B cell (primary cell): Measurements from ENCODE around the gene CFLAR. TPM values are rescaled to one million over a fixed set of nuclear protein-coding genes. Genes with fewer than 3 reads are reported as not detected.
A peak's percentile ranks its signal among the peaks of the same experiment; 100 is the strongest.

ENCODE experiments used
- ATAC-seq: fragments of 200-7000 bp; cut with Tn5 transposase; one replicate; pipeline ENCODE4 v1.10.0; 2021; ENCODE audit warnings: low read depth, mild to moderate bottlenecking, moderate number of reproducible peaks, moderate library complexity
- CTCF ChIA-PET: fragments of 350-600 bp; sonication (Branson Sonifier 250); formaldehyde crosslinking; loops from one replicate; lab custom pipeline; 2021; ENCODE audit warnings: antibody characterized with exemption, inconsistent platforms; lab: Charles Lee
- POLR2A ChIA-PET: fragments of 350-600 bp; sonication (Branson Sonifier 250); formaldehyde crosslinking; loops from one replicate; lab custom pipeline; 2021; ENCODE audit warnings: antibody characterized with exemption; lab: Charles Lee
- DNase-seq: peaks from one replicate; pipeline ENCODE4 v3.0.0; 2013
- H2AFZ ChIP-seq: 2 replicates; pipeline ENCODE4 v1.6.1; 2012; ENCODE audit warnings: mild to moderate bottlenecking, low read depth, low read length; ENCODE audit not compliant: insufficient read depth, poor library complexity, severe bottlenecking
- H3K27ac ChIP-seq, 2 donors: 1 replicate in 1 of 2; 2 replicates in 1 of 2; pipeline ENCODE4 v1.5.1; 2012 to 2013; ENCODE audit warnings: low read length in 2 of 2, mild to moderate bottlenecking in 2 of 2, moderate library complexity in 1 of 2
- H3K27me3 ChIP-seq, 4 experiments: fragments of 200-600 bp in 1 of 4; sonication (generic) in 1 of 4; replicated peaks in 1 of 4; 1 replicate in 2 of 4; 2 replicates in 2 of 4; pipeline versions ENCODE4 v1.6.1 to v1.7.0; 2013 to 2016; ENCODE audit warnings: low read length in 3 of 4, mild to moderate bottlenecking in 2 of 4, mixed read lengths in 1 of 4, moderate library complexity in 1 of 4; ENCODE audit not compliant: insufficient read depth in 4 of 4, control insufficient read depth in 3 of 4; ENCODE audit errors: control extremely low read depth in 1 of 4
- H3K36me3 ChIP-seq, 2 experiments: replicated peaks in 1 of 2; 1 replicate in 1 of 2; 2 replicates in 1 of 2; pipeline versions ENCODE4 v1.6.1 to v1.7.1; 2013; ENCODE audit warnings: low read length in 1 of 2; ENCODE audit not compliant: insufficient read depth in 2 of 2, control insufficient read depth in 1 of 2; ENCODE audit errors: control extremely low read depth in 1 of 2, extremely low read depth in 1 of 2
- H3K4me1 ChIP-seq, 2 donors: fragments of 200-600 bp in 1 of 2; sonication (generic) in 1 of 2; 1 replicate in 1 of 2; 2 replicates in 1 of 2; pipeline versions ENCODE4 v1.5.1 to v1.6.1; 2013 to 2017; ENCODE audit warnings: low read length in 2 of 2; ENCODE audit not compliant: control insufficient read depth in 2 of 2, insufficient read depth in 2 of 2
- H3K4me2 ChIP-seq: replicated peaks from 2 replicates; pipeline ENCODE3; 2012; ENCODE audit warnings: mild to moderate bottlenecking, low read depth, low read length; ENCODE audit not compliant: poor library complexity, severe bottlenecking
- H3K4me3 ChIP-seq, 5 experiments: fragments of 200-600 bp in 1 of 5; sonication (generic) in 1 of 5; 1 replicate in 3 of 5; 2 replicates in 2 of 5; pipeline versions ENCODE4 v1.5.1 to v1.7.0; 2011 to 2016; ENCODE audit warnings: low read length in 4 of 5, mild to moderate bottlenecking in 4 of 5, low read depth in 2 of 5, control low read depth in 1 of 5, moderate library complexity in 1 of 5; ENCODE audit not compliant: insufficient read depth in 1 of 5; ENCODE audit errors: control extremely low read depth in 1 of 5, extremely low read depth in 1 of 5
- H3K79me2 ChIP-seq: fragments of 200-600 bp; sonication (generic); one replicate; pipeline ENCODE4 v1.6.0; 2016; ENCODE audit warnings: low read length; ENCODE audit not compliant: control insufficient read depth, insufficient read depth
- H3K9ac ChIP-seq: fragments of 200-600 bp; sonication (generic); 2 replicates; pipeline ENCODE4 v1.6.1; 2017; ENCODE audit warnings: mild to moderate bottlenecking, low read length, moderate library complexity
- H3K9me3 ChIP-seq, 3 donors: one replicate each; pipeline versions ENCODE4 v1.6.1 to v1.7.1; 2013; ENCODE audit warnings: low read length in 2 of 3; ENCODE audit not compliant: control insufficient read depth in 2 of 3, insufficient read depth in 1 of 3; ENCODE audit errors: control extremely low read depth in 1 of 3
- H4K20me1 ChIP-seq: 2 replicates; pipeline ENCODE4 v1.6.0; 2012; ENCODE audit warnings: mild to moderate bottlenecking, low read length; ENCODE audit not compliant: insufficient read depth, control insufficient read depth, poor library complexity, severe bottlenecking
- H3K27ac Mint-ChIP-seq: one replicate; pipeline ENCODE4 v1.8.0; 2021; ENCODE audit warnings: mixed read lengths
- H3K27me3 Mint-ChIP-seq: one replicate; pipeline ENCODE4 v1.8.0; 2021; ENCODE audit warnings: mixed read lengths
- H3K4me1 Mint-ChIP-seq: one replicate; pipeline ENCODE4 v1.8.0; 2021; ENCODE audit warnings: mixed read lengths
- H3K4me3 Mint-ChIP-seq: one replicate; pipeline ENCODE4 v1.8.0; 2021; ENCODE audit warnings: mixed read lengths
- H3K9me3 Mint-ChIP-seq: one replicate; pipeline ENCODE4 v1.8.0; 2022; ENCODE audit warnings: mixed read lengths; ENCODE audit not compliant: insufficient read depth
- CTCF ChIP-seq: fragments of 200-600 bp; IDR thresholded peaks from one replicate; pipeline ENCODE4 v1.8.0; 2022; ENCODE audit warnings: antibody characterized with exemption, mild to moderate bottlenecking
- EZH2 ChIP-seq: IDR thresholded peaks from 2 replicates; pipeline ENCODE4 v1.6.1; 2012; ENCODE audit warnings: borderline replicate concordance, low read depth, mild to moderate bottlenecking, moderate library complexity, low read length; ENCODE audit not compliant: insufficient read depth, poor library complexity, severe bottlenecking
- WGBS: methylation state at CpG from one replicate; pipeline ENCODE4 v1.1.5; 2013; ENCODE audit warnings: missing lambda C conversion rate; ENCODE audit not compliant: insufficient coverage; 5-methylcytosine and 5-hydroxymethylcytosine counted together
- intact Hi-C: fragments of 100-400 bp; cut with micrococcal nuclease; formaldehyde crosslinking; loops from one replicate; pipeline ENCODE4 v1.10.0; 2022
- polyA plus RNA-seq: library from polyadenylated mRNA; depleted of rRNA; stranded (reverse); fragments of >200 nt; gene quantifications from 2 replicates; pipeline ENCODE4 v1.2.3, GENCODE V29; 2012
- total RNA-seq, 2 donors: library from RNA; stranded (reverse); fragments of 120-200 nt in 1 of 2; gene quantifications; 1 replicate in 1 of 2; 2 replicates in 1 of 2; pipeline versions ENCODE4 v1.2.3 to v1.2.4, GENCODE V29; 2013 to 2022

CFLAR gene
- total and polyA plus RNA-seq, 2 donors (not counting 1 experiment from before 2014, with no cell fraction given): 58.4 to 216 TPM

GRCh38 chr2:201122276-201122675, 6.3 kb downstream of the CFLAR start:
- ATAC-seq (no peak), DNase-seq (no peak)
- H3K9me3 Mint-ChIP-seq: no peaks in the 10 kb centered on the region
- ChIA-PET POLR2A (interaction anchor here (0.6 to 1.6 kb wide), 3 partner anchors 36 to 131 kb away, joined by 3 to 14 read pairs (median 8); no protein-coding TSS in a partner anchor), CTCF (interaction anchor here (0.7 to 1.8 kb wide), 7 partner anchors 23 to 159 kb away, joined by 3 to 5 read pairs (median 4); partner anchors contain the start of genes CASP10 and ORC2)
- H3K9me3 ChIP-seq: no peaks in the 10 kb centered on the region
- peak overlapping the region; percentile 98 for H3K27ac Mint-ChIP-seq
- peaks cover 83 to 85% of the 10 kb centered on the region in 2 donors for H3K4me1 ChIP-seq
- peaks cover 85% of the 10 kb centered on the region for H3K4me1 Mint-ChIP-seq
- H4K20me1 ChIP-seq: no peaks in the 10 kb centered on the region
- WGBS: no CpG with 5 or more reads among the region's 1 CpG
- peak overlapping the region in 2 of 5 experiments; percentile 27 to 98 for H3K4me3 ChIP-seq
- intact Hi-C loops: no loop called here
- H3K9ac ChIP-seq: peak overlapping the region; percentile 38
- TF ChIP-seq CTCF (no peak), EZH2 (no peak)
- H3K79me2 ChIP-seq: peaks cover 88% of the 10 kb centered on the region
- no peaks in the 10 kb centered on the region for H3K36me3 ChIP-seq
- H2AFZ ChIP-seq: no peak overlapping the region
- H3K27ac ChIP-seq: peak overlapping the region; percentile 86 to 94
- peak overlapping the region; percentile 79 for H3K4me3 Mint-ChIP-seq
- H3K4me2 ChIP-seq: peak overlapping the region; percentile 87
- no peaks in the 10 kb centered on the region for H3K27me3 ChIP-seq
- no peaks in the 10 kb centered on the region for H3K27me3 Mint-ChIP-seq

- H3K27me3 Mint-ChIP-seq: no peaks in the 10 kb centered on the region
- peak; percentile 28 for ATAC-seq
- 34% methylated on average over 9 of the region's 9 CpGs for WGBS
- peak; percentile 50 for DNase-seq
- H3K27ac Mint-ChIP-seq: peak overlapping the region; percentile 98
- intact Hi-C loops: no loop called here
- Histone ChIP-seq H2AFZ (no peak overlapping the region), H3K36me3 (peaks cover 5 to 6% of the 10 kb centered on the region in 2 experiments), H3K9ac (peak overlapping the region; percentile 54), H3K4me1 (peaks cover 92 to 94% of the 10 kb centered on the region in 2 donors), H4K20me1 (no peaks in the 10 kb centered on the region), H3K4me3 (peak overlapping the region in 4 of 5 experiments; percentile 20 to 61 (median 35)), H3K27me3 (no peaks in the 10 kb centered on the region), H3K4me2 (peak overlapping the region; percentile 87), H3K27ac (peak overlapping the region; percentile 86 to 94), H3K79me2 (peaks cover 98% of the 10 kb centered on the region), H3K9me3 (no peaks in the 10 kb centered on the region)
- no peaks in the 10 kb centered on the region for H3K9me3 Mint-ChIP-seq
- TF ChIP-seq CTCF (no peak), EZH2 (no peak)
- ChIA-PET CTCF (interaction anchor here (0.6 to 1.3 kb wide), 6 partner anchors 18 to 58 kb away, joined by 3 to 7 read pairs (median 4); no protein-coding TSS in a partner anchor), POLR2A (interaction anchor here (0.6 to 1.6 kb wide), 5 partner anchors 11 to 106 kb away, joined by 3 to 5 read pairs (median 3); partner anchors contain the start of gene CASP10)
- H3K4me1 Mint-ChIP-seq: peaks cover 88% of the 10 kb centered on the region
- peak overlapping the region; percentile 91 for H3K4me3 Mint-ChIP-seq
These were observed 10.6 kb downstream of the CFLAR start for GRCh38 chr2:201126308-201127151.
